Measurements from ENCODE around the gene INPP5F. TPM values are rescaled to one million over a fixed set of nuclear protein-coding genes. Genes with fewer than 3 reads are reported as not detected.

Gene INPP5F
- polyA plus RNA-seq, 1 donor (not counting 4 experiments of a cell fraction or from before 2014, with no cell fraction given), result 21.1 TPM

DNA sequence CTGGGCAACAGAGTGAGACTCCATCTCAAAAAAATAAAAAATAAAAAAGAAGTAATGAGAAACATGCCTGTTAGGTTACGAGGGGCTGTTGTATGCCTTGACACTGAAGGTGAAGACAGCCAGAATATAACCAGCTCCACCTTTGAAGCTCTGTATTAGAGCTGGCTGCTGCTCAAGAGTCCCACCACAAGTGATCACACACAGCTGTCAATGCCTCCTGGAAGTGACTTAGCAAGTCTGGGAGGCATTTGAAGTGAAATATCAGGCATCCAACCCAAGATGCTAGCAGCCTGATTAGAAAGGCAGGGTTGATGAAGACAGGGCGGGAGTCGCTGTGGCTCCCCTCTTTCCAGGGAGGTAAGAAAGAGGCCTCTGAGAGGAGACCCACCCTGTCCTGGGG is 34.1 kb upstream of the INPP5F start:
- no peaks in the 10 kb centered on the region for H3K79me2 ChIP-seq (ENCODE audit: control insufficient read depth, insufficient read depth, low read length)
- no peak for TF ChIP-seq EZH2 (IDR thresholded peaks at IDR 0.05; ENCODE audit: low read length)
- TF ChIP-seq CTCF (optimal IDR thresholded peaks at IDR 0.05 in 1 of 3, IDR thresholded peaks at IDR 0.05 in 1 of 3, conservative IDR thresholded peaks at IDR 0.05 in 1 of 3; ENCODE audit: extremely low read depth in 1 of 3, insufficient read depth in 2 of 3, low read length in 3 of 3), result no peak
- peaks cover 17% of the 10 kb centered on the region for H3K4me1 ChIP-seq (ENCODE audit: control insufficient read depth, extremely low read depth, insufficient read depth, low read length)
- DNase-seq (ENCODE audit: low read depth, low spot score), result no peak
- H3K4me3 ChIP-seq (ENCODE audit: control insufficient read depth in 2 of 3, extremely low read depth in 1 of 3, insufficient read depth in 2 of 3, low read depth in 1 of 3, low read length in 3 of 3), result no peak overlapping the region
- no peak overlapping the region for H3K4me2 ChIP-seq (ENCODE audit: control insufficient read depth, extremely low read depth, insufficient read depth, low read depth, low read length)
- H3K9me1 ChIP-seq (ENCODE audit: control insufficient read depth, extremely low read depth, insufficient read depth, low read length), result no peaks in the 10 kb centered on the region
- H2AFZ ChIP-seq (ENCODE audit: control insufficient read depth, low read length), result no peak overlapping the region
- H3K9ac ChIP-seq (ENCODE audit: control insufficient read depth, extremely low read depth, insufficient read depth, low read length), result no peak overlapping the region
- H3K27me3 ChIP-seq (ENCODE audit: control insufficient read depth, extremely low read depth, insufficient read depth, low read length), result no peaks in the 10 kb centered on the region
- no peak for FAIRE-seq
- no peaks in the 10 kb centered on the region for H4K20me1 ChIP-seq (ENCODE audit: control insufficient read depth, extremely low read depth, insufficient read depth, low read length)
- dilution Hi-C loops (cut with MboI; ENCODE audit: extremely low pct_ligation_motif_present, low sequenced_read_pairs), result no loop called here
- no peaks in the 10 kb centered on the region for H3K9me3 ChIP-seq (ENCODE audit: control insufficient read depth, low read depth, low read length)
- no peak overlapping the region for H3K27ac ChIP-seq (ENCODE audit: control insufficient read depth, insufficient read depth, low read length)
- no peaks in the 10 kb centered on the region for H3K36me3 ChIP-seq (ENCODE audit: control insufficient read depth in 2 of 2, extremely low read depth in 1 of 2, insufficient read depth in 2 of 2, low read length in 2 of 2)

GRCh38 chr10:119693262-119693957 is 32.4 kb upstream of the INPP5F start:
- H3K9me3 ChIP-seq (ENCODE audit: control insufficient read depth, low read depth, low read length), result no peaks in the 10 kb centered on the region
- FAIRE-seq (no peak), DNase-seq (ENCODE audit: low read depth, low spot score) (no peak)
- H2AFZ ChIP-seq (ENCODE audit: control insufficient read depth, low read length), result no peak overlapping the region
- no peak overlapping the region for H3K9ac ChIP-seq (ENCODE audit: control insufficient read depth, extremely low read depth, insufficient read depth, low read length)
- H3K4me2 ChIP-seq (ENCODE audit: control insufficient read depth, extremely low read depth, insufficient read depth, low read depth, low read length), result no peak overlapping the region
- H3K79me2 ChIP-seq (ENCODE audit: control insufficient read depth, insufficient read depth, low read length), result no peaks in the 10 kb centered on the region
- H3K4me1 ChIP-seq (ENCODE audit: control insufficient read depth, extremely low read depth, insufficient read depth, low read length), result peaks cover 1% of the 10 kb centered on the region
- no peaks in the 10 kb centered on the region for H3K36me3 ChIP-seq (ENCODE audit: control insufficient read depth in 2 of 2, extremely low read depth in 1 of 2, insufficient read depth in 2 of 2, low read length in 2 of 2)
- no peak overlapping the region for H3K4me3 ChIP-seq (ENCODE audit: control insufficient read depth in 2 of 3, extremely low read depth in 1 of 3, insufficient read depth in 2 of 3, low read depth in 1 of 3, low read length in 3 of 3)
- H3K9me1 ChIP-seq (ENCODE audit: control insufficient read depth, extremely low read depth, insufficient read depth, low read length), result no peaks in the 10 kb centered on the region
- H3K27me3 ChIP-seq (ENCODE audit: control insufficient read depth, extremely low read depth, insufficient read depth, low read length), result no peaks in the 10 kb centered on the region
- no peak overlapping the region for H3K27ac ChIP-seq (ENCODE audit: control insufficient read depth, insufficient read depth, low read length)
- TF ChIP-seq CTCF (optimal IDR thresholded peaks at IDR 0.05 in 1 of 3, IDR thresholded peaks at IDR 0.05 in 1 of 3, conservative IDR thresholded peaks at IDR 0.05 in 1 of 3; ENCODE audit: extremely low read depth in 1 of 3, insufficient read depth in 2 of 3, low read length in 3 of 3), result no peak
- TF ChIP-seq EZH2 (IDR thresholded peaks at IDR 0.05; ENCODE audit: low read length), result no peak
- no peaks in the 10 kb centered on the region for H4K20me1 ChIP-seq (ENCODE audit: control insufficient read depth, extremely low read depth, insufficient read depth, low read length)
- dilution Hi-C loops (cut with MboI; ENCODE audit: extremely low pct_ligation_motif_present, low sequenced_read_pairs), result no loop called here
